B cell (primary cell): ENCODE results near the gene UNC5A. TPM values are rescaled to one million over a fixed set of nuclear protein-coding genes. Genes with fewer than 3 reads are reported as not detected.

ENCODE experiments used
- ATAC-seq: fragments of 200-7000 bp; cut with Tn5 transposase; one replicate; pipeline ENCODE4 v1.10.0; 2021; ENCODE audit warnings: low read depth, mild to moderate bottlenecking, moderate number of reproducible peaks, moderate library complexity
- CTCF ChIA-PET: fragments of 350-600 bp; sonication (Branson Sonifier 250); formaldehyde crosslinking; loops from one replicate; lab custom pipeline; 2021; ENCODE audit warnings: antibody characterized with exemption, inconsistent platforms; lab: Charles Lee
- POLR2A ChIA-PET: fragments of 350-600 bp; sonication (Branson Sonifier 250); formaldehyde crosslinking; loops from one replicate; lab custom pipeline; 2021; ENCODE audit warnings: antibody characterized with exemption; lab: Charles Lee
- DNase-seq: peaks from one replicate; pipeline ENCODE4 v3.0.0; 2013
- H2AFZ ChIP-seq: 2 replicates; pipeline ENCODE4 v1.6.1; 2012; ENCODE audit warnings: mild to moderate bottlenecking, low read depth, low read length; ENCODE audit not compliant: insufficient read depth, poor library complexity, severe bottlenecking
- H3K27ac ChIP-seq, 2 donors: 1 replicate in 1 of 2; 2 replicates in 1 of 2; pipeline ENCODE4 v1.5.1; 2012 to 2013; ENCODE audit warnings: low read length in 2 of 2, mild to moderate bottlenecking in 2 of 2, moderate library complexity in 1 of 2
- H3K27me3 ChIP-seq, 4 experiments: fragments of 200-600 bp in 1 of 4; sonication (generic) in 1 of 4; replicated peaks in 1 of 4; 1 replicate in 2 of 4; 2 replicates in 2 of 4; pipeline versions ENCODE4 v1.6.1 to v1.7.0; 2013 to 2016; ENCODE audit warnings: low read length in 3 of 4, mild to moderate bottlenecking in 2 of 4, mixed read lengths in 1 of 4, moderate library complexity in 1 of 4; ENCODE audit not compliant: insufficient read depth in 4 of 4, control insufficient read depth in 3 of 4; ENCODE audit errors: control extremely low read depth in 1 of 4
- H3K36me3 ChIP-seq, 2 experiments: replicated peaks in 1 of 2; 1 replicate in 1 of 2; 2 replicates in 1 of 2; pipeline versions ENCODE4 v1.6.1 to v1.7.1; 2013; ENCODE audit warnings: low read length in 1 of 2; ENCODE audit not compliant: insufficient read depth in 2 of 2, control insufficient read depth in 1 of 2; ENCODE audit errors: control extremely low read depth in 1 of 2, extremely low read depth in 1 of 2
- H3K4me1 ChIP-seq, 2 donors: fragments of 200-600 bp in 1 of 2; sonication (generic) in 1 of 2; 1 replicate in 1 of 2; 2 replicates in 1 of 2; pipeline versions ENCODE4 v1.5.1 to v1.6.1; 2013 to 2017; ENCODE audit warnings: low read length in 2 of 2; ENCODE audit not compliant: control insufficient read depth in 2 of 2, insufficient read depth in 2 of 2
- H3K4me2 ChIP-seq: replicated peaks from 2 replicates; pipeline ENCODE3; 2012; ENCODE audit warnings: mild to moderate bottlenecking, low read depth, low read length; ENCODE audit not compliant: poor library complexity, severe bottlenecking
- H3K4me3 ChIP-seq, 5 experiments: fragments of 200-600 bp in 1 of 5; sonication (generic) in 1 of 5; 1 replicate in 3 of 5; 2 replicates in 2 of 5; pipeline versions ENCODE4 v1.5.1 to v1.7.0; 2011 to 2016; ENCODE audit warnings: low read length in 4 of 5, mild to moderate bottlenecking in 4 of 5, low read depth in 2 of 5, control low read depth in 1 of 5, moderate library complexity in 1 of 5; ENCODE audit not compliant: insufficient read depth in 1 of 5; ENCODE audit errors: control extremely low read depth in 1 of 5, extremely low read depth in 1 of 5
- H3K79me2 ChIP-seq: fragments of 200-600 bp; sonication (generic); one replicate; pipeline ENCODE4 v1.6.0; 2016; ENCODE audit warnings: low read length; ENCODE audit not compliant: control insufficient read depth, insufficient read depth
- H3K9ac ChIP-seq: fragments of 200-600 bp; sonication (generic); 2 replicates; pipeline ENCODE4 v1.6.1; 2017; ENCODE audit warnings: mild to moderate bottlenecking, low read length, moderate library complexity
- H3K9me3 ChIP-seq, 3 donors: one replicate each; pipeline versions ENCODE4 v1.6.1 to v1.7.1; 2013; ENCODE audit warnings: low read length in 2 of 3; ENCODE audit not compliant: control insufficient read depth in 2 of 3, insufficient read depth in 1 of 3; ENCODE audit errors: control extremely low read depth in 1 of 3
- H4K20me1 ChIP-seq: 2 replicates; pipeline ENCODE4 v1.6.0; 2012; ENCODE audit warnings: mild to moderate bottlenecking, low read length; ENCODE audit not compliant: insufficient read depth, control insufficient read depth, poor library complexity, severe bottlenecking
- H3K27ac Mint-ChIP-seq: one replicate; pipeline ENCODE4 v1.8.0; 2021; ENCODE audit warnings: mixed read lengths
- H3K27me3 Mint-ChIP-seq: one replicate; pipeline ENCODE4 v1.8.0; 2021; ENCODE audit warnings: mixed read lengths
- H3K4me1 Mint-ChIP-seq: one replicate; pipeline ENCODE4 v1.8.0; 2021; ENCODE audit warnings: mixed read lengths
- H3K4me3 Mint-ChIP-seq: one replicate; pipeline ENCODE4 v1.8.0; 2021; ENCODE audit warnings: mixed read lengths
- H3K9me3 Mint-ChIP-seq: one replicate; pipeline ENCODE4 v1.8.0; 2022; ENCODE audit warnings: mixed read lengths; ENCODE audit not compliant: insufficient read depth
- EZH2 ChIP-seq: IDR thresholded peaks from 2 replicates; pipeline ENCODE4 v1.6.1; 2012; ENCODE audit warnings: borderline replicate concordance, low read depth, mild to moderate bottlenecking, moderate library complexity, low read length; ENCODE audit not compliant: insufficient read depth, poor library complexity, severe bottlenecking
- WGBS: methylation state at CpG from one replicate; pipeline ENCODE4 v1.1.5; 2013; ENCODE audit warnings: missing lambda C conversion rate; ENCODE audit not compliant: insufficient coverage; 5-methylcytosine and 5-hydroxymethylcytosine counted together
- intact Hi-C: fragments of 100-400 bp; cut with micrococcal nuclease; formaldehyde crosslinking; loops from one replicate; pipeline ENCODE4 v1.10.0; 2022
- polyA plus RNA-seq: library from polyadenylated mRNA; depleted of rRNA; stranded (reverse); fragments of >200 nt; gene quantifications from 2 replicates; pipeline ENCODE4 v1.2.3, GENCODE V29; 2012
- total RNA-seq, 2 donors: library from RNA; stranded (reverse); fragments of 120-200 nt in 1 of 2; gene quantifications; 1 replicate in 1 of 2; 2 replicates in 1 of 2; pipeline versions ENCODE4 v1.2.3 to v1.2.4, GENCODE V29; 2013 to 2022
- TF ChIP-seq, protein P1 (sequence below): fragments of 200-600 bp; IDR thresholded peaks from one replicate; pipeline ENCODE4 v1.8.0; 2022; ENCODE audit warnings: antibody characterized with exemption, mild to moderate bottlenecking

Gene UNC5A
- total and polyA plus RNA-seq, 2 donors (not counting 1 experiment from before 2014, with no cell fraction given): not detected

DNA sequence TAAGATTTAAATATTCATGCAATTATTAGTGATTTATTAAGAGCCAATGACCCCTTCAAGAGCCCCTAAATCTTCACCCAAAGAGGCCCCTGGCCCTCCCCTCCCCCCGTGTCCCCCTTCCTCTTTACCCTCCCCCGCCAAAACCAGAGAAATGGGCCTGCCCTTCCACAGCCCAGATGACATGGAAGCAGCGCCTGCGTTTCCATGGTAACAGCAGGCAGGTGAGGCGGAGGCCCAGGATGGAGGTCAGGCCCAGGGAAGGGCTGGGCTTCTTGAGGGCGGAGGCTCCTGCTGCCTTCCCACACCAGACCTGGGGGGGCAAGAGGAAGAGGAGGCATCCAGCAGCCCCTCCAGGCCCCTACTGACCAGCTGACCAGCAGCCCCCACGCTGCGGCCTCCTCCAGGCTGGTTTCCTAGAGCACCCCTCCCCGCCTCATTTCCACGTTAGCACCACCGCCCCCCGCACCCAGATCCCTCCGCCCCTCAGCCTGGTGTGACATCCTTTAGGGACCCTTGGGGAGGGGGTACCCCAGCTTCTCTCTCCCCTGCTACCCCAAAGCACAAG lies 37.4 kb downstream of the UNC5A start:
- Histone ChIP-seq H3K27ac (no peak overlapping the region), H3K27me3 (peaks cover 0 to 16% (median 0%) of the 10 kb centered on the region in 4 experiments), H3K79me2 (no peaks in the 10 kb centered on the region), H4K20me1 (no peaks in the 10 kb centered on the region), H3K4me2 (no peak overlapping the region), H3K36me3 (no peaks in the 10 kb centered on the region), H2AFZ (no peak overlapping the region), H3K4me1 (no peaks in the 10 kb centered on the region), H3K9me3 (peaks cover 0 to 3% (median 0%) of the 10 kb centered on the region in 3 donors), H3K9ac (no peak overlapping the region), H3K4me3 (no peak overlapping the region)
- H3K4me1 Mint-ChIP-seq: no peaks in the 10 kb centered on the region
- DNase-seq: no peak
- WGBS: 93% methylated on average over 9 of the region's 13 CpGs
- no peak for TF ChIP-seq EZH2
- TF ChIP-seq, protein P1, sequence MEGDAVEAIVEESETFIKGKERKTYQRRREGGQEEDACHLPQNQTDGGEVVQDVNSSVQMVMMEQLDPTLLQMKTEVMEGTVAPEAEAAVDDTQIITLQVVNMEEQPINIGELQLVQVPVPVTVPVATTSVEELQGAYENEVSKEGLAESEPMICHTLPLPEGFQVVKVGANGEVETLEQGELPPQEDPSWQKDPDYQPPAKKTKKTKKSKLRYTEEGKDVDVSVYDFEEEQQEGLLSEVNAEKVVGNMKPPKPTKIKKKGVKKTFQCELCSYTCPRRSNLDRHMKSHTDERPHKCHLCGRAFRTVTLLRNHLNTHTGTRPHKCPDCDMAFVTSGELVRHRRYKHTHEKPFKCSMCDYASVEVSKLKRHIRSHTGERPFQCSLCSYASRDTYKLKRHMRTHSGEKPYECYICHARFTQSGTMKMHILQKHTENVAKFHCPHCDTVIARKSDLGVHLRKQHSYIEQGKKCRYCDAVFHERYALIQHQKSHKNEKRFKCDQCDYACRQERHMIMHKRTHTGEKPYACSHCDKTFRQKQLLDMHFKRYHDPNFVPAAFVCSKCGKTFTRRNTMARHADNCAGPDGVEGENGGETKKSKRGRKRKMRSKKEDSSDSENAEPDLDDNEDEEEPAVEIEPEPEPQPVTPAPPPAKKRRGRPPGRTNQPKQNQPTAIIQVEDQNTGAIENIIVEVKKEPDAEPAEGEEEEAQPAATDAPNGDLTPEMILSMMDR: no peak
- intact Hi-C loops: no loop called here
- H3K27ac Mint-ChIP-seq: no peak overlapping the region
- H3K27me3 Mint-ChIP-seq: peaks cover 28% of the 10 kb centered on the region
- H3K4me3 Mint-ChIP-seq: no peak overlapping the region
- POLR2A ChIA-PET: no interaction called here
- CTCF ChIA-PET: no interaction called here
- ATAC-seq: no peak
- H3K9me3 Mint-ChIP-seq: no peaks in the 10 kb centered on the region

DNA sequence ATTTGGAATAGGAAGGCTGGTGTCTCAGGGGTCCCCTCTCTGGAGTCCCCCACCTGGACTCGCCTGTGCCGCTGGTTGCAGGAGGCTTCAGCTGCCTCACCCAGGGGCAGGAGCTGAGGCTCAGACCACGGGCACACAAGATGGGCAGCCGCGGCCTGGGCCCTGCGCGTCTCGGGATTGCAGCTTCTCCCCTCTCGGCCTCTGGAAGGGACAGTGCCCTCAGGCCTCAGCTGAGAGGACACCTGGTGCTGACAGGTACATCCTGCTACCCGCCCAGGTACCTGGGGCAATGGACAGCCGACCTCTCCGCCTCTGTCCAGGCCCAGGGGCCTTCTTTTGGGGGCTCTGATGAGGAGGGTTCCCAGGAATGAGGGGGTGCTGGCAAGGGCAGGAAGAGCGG lies 38.3 kb downstream of the UNC5A start:
- TF ChIP-seq EZH2: no peak
- TF ChIP-seq, protein P1: no peak
- Mint-ChIP-seq H3K27ac (no peak overlapping the region), H3K9me3 (no peaks in the 10 kb centered on the region), H3K4me1 (no peaks in the 10 kb centered on the region), H3K27me3 (peaks cover 30% of the 10 kb centered on the region), H3K4me3 (no peak overlapping the region)
- no peak overlapping the region for H3K4me2 ChIP-seq
- ChIA-PET POLR2A (no interaction called here), CTCF (no interaction called here)
- no peak for DNase-seq
- no peak overlapping the region for H2AFZ ChIP-seq
- WGBS: 84% methylated on average over 13 of the region's 13 CpGs
- no peak overlapping the region for H3K9ac ChIP-seq
- H3K9me3 ChIP-seq: peaks cover 0 to 3% (median 0%) of the 10 kb centered on the region in 3 donors
- intact Hi-C loops: no loop called here
- H3K27ac ChIP-seq: no peak overlapping the region
- H3K4me3 ChIP-seq: no peak overlapping the region
- no peak for ATAC-seq
- no peaks in the 10 kb centered on the region for H3K36me3 ChIP-seq
- no peaks in the 10 kb centered on the region for H4K20me1 ChIP-seq
- H3K79me2 ChIP-seq: no peaks in the 10 kb centered on the region
- H3K4me1 ChIP-seq: no peaks in the 10 kb centered on the region
- peaks cover 0 to 16% (median 0%) of the 10 kb centered on the region in 4 experiments for H3K27me3 ChIP-seq
